K562 (cell line): ENCODE measurements around the gene GAL3ST1. TPM values are rescaled to one million over a fixed set of nuclear protein-coding genes. Genes with fewer than 3 reads are reported as not detected.

Source experiments
- CHD2 ChIP-seq: IDR thresholded peaks from 2 replicates; pipeline ENCODE4 v1.6.1; 2011; ENCODE audit warnings: low read depth, low read length
- PHB ChIP-seq: fragments of 250-450 bp; sonication (Bioruptor Pico); IDR thresholded peaks from 2 replicates; pipeline ENCODE4 v1.5.0; 2021
- POLR2G ChIP-seq: fragments of 200-400 bp; formaldehyde crosslinking; IDR thresholded peaks from 2 replicates; pipeline ENCODE4 v1.6.1; 2017; ENCODE audit warnings: low read depth, mild to moderate bottlenecking, antibody characterized with exemption, low read length, moderate library complexity
- SMAD2 ChIP-seq: fragments of 150-350 bp; IDR thresholded peaks from 2 replicates; pipeline ENCODE4 v1.6.1; 2014; ENCODE audit warnings: low read depth, mild to moderate bottlenecking, low read length
- USF1 ChIP-seq: sonication (generic); formaldehyde crosslinking; IDR thresholded peaks from 2 replicates; pipeline ENCODE4 v1.9.0; 2022; ENCODE audit warnings: mild to moderate bottlenecking, missing genetic modification reagents
- ZNF696 ChIP-seq: fragments of 250-450 bp; sonication (Bioruptor Pico); conservative IDR thresholded peaks from 2 replicates; pipeline ENCODE4 v1.4.0; 2020; ENCODE audit warnings: mild to moderate bottlenecking, moderate library complexity
- polyA plus RNA-seq, 8 experiments: library from polyadenylated mRNA; depleted of rRNA in 4 of 8; stranded (reverse) in 5 of 8; unstranded in 3 of 8; fragments of >200 nt; fragmentation: Nextera tagmentation in 2 of 8; fragmentation: Illumina TruSeq in 1 of 8; extraction: Ambion mirVana in 2 of 8; extraction: Trizol in 1 of 8; gene quantifications; 2 replicates each; pipeline versions ENCODE4 v1.2.1 to v1.2.3, GENCODE V29; 2011 to 2014; ENCODE audit warnings: inconsistent platforms in 1 of 8, missing spikeins in 1 of 8
- total RNA-seq, 7 experiments: library from RNA; depleted of rRNA in 6 of 7; stranded (reverse); fragments of >200 nt in 6 of 7; fragmentation: Illumina TruSeq in 2 of 7; extraction: Trizol in 2 of 7; gene quantifications; 2 replicates each; pipeline versions ENCODE4 v1.2.1 to v1.2.3, GENCODE V29; 2011 to 2021; ENCODE audit warnings: low replicate concordance in 1 of 7
- TF ChIP-seq, protein P1 (sequence below): fragments of 450-650 bp; IDR thresholded peaks from 2 replicates; pipeline ENCODE4 v1.6.1; 2016; ENCODE audit warnings: mild to moderate bottlenecking, moderate library complexity
- TF ChIP-seq, protein P2 (sequence below): fragments of 450-650 bp; IDR thresholded peaks from 2 replicates; pipeline ENCODE4 v1.6.1; 2018; ENCODE audit warnings: mild to moderate bottlenecking, low read depth; ENCODE audit not compliant: partially characterized antibody
- TF ChIP-seq, protein P3 (sequence below), 2 experiments: fragments of 450-650 bp in 1 of 2; IDR thresholded peaks; 2 replicates each; pipeline ENCODE4 v1.6.1; 2011 to 2017; ENCODE audit warnings: low read depth in 2 of 2, antibody characterized with exemption in 1 of 2, borderline replicate concordance in 1 of 2, low read length in 1 of 2, mild to moderate bottlenecking in 1 of 2, mixed read lengths in 1 of 2; ENCODE audit not compliant: control insufficient read depth in 1 of 2

The GAL3ST1 gene
- total and polyA plus RNA-seq, 9 of the 15 experiments (the other 6 are each of a cell fraction or from before 2014, with no cell fraction given): 0.03 to 1.9 (median 0.33) TPM; not detected in 1

GRCh38 chr22:30591588-30592359 is 17.3 kb upstream of the GAL3ST1 start, which contains the start of gene PES1 (continued):
- TF ChIP-seq, protein P1, sequence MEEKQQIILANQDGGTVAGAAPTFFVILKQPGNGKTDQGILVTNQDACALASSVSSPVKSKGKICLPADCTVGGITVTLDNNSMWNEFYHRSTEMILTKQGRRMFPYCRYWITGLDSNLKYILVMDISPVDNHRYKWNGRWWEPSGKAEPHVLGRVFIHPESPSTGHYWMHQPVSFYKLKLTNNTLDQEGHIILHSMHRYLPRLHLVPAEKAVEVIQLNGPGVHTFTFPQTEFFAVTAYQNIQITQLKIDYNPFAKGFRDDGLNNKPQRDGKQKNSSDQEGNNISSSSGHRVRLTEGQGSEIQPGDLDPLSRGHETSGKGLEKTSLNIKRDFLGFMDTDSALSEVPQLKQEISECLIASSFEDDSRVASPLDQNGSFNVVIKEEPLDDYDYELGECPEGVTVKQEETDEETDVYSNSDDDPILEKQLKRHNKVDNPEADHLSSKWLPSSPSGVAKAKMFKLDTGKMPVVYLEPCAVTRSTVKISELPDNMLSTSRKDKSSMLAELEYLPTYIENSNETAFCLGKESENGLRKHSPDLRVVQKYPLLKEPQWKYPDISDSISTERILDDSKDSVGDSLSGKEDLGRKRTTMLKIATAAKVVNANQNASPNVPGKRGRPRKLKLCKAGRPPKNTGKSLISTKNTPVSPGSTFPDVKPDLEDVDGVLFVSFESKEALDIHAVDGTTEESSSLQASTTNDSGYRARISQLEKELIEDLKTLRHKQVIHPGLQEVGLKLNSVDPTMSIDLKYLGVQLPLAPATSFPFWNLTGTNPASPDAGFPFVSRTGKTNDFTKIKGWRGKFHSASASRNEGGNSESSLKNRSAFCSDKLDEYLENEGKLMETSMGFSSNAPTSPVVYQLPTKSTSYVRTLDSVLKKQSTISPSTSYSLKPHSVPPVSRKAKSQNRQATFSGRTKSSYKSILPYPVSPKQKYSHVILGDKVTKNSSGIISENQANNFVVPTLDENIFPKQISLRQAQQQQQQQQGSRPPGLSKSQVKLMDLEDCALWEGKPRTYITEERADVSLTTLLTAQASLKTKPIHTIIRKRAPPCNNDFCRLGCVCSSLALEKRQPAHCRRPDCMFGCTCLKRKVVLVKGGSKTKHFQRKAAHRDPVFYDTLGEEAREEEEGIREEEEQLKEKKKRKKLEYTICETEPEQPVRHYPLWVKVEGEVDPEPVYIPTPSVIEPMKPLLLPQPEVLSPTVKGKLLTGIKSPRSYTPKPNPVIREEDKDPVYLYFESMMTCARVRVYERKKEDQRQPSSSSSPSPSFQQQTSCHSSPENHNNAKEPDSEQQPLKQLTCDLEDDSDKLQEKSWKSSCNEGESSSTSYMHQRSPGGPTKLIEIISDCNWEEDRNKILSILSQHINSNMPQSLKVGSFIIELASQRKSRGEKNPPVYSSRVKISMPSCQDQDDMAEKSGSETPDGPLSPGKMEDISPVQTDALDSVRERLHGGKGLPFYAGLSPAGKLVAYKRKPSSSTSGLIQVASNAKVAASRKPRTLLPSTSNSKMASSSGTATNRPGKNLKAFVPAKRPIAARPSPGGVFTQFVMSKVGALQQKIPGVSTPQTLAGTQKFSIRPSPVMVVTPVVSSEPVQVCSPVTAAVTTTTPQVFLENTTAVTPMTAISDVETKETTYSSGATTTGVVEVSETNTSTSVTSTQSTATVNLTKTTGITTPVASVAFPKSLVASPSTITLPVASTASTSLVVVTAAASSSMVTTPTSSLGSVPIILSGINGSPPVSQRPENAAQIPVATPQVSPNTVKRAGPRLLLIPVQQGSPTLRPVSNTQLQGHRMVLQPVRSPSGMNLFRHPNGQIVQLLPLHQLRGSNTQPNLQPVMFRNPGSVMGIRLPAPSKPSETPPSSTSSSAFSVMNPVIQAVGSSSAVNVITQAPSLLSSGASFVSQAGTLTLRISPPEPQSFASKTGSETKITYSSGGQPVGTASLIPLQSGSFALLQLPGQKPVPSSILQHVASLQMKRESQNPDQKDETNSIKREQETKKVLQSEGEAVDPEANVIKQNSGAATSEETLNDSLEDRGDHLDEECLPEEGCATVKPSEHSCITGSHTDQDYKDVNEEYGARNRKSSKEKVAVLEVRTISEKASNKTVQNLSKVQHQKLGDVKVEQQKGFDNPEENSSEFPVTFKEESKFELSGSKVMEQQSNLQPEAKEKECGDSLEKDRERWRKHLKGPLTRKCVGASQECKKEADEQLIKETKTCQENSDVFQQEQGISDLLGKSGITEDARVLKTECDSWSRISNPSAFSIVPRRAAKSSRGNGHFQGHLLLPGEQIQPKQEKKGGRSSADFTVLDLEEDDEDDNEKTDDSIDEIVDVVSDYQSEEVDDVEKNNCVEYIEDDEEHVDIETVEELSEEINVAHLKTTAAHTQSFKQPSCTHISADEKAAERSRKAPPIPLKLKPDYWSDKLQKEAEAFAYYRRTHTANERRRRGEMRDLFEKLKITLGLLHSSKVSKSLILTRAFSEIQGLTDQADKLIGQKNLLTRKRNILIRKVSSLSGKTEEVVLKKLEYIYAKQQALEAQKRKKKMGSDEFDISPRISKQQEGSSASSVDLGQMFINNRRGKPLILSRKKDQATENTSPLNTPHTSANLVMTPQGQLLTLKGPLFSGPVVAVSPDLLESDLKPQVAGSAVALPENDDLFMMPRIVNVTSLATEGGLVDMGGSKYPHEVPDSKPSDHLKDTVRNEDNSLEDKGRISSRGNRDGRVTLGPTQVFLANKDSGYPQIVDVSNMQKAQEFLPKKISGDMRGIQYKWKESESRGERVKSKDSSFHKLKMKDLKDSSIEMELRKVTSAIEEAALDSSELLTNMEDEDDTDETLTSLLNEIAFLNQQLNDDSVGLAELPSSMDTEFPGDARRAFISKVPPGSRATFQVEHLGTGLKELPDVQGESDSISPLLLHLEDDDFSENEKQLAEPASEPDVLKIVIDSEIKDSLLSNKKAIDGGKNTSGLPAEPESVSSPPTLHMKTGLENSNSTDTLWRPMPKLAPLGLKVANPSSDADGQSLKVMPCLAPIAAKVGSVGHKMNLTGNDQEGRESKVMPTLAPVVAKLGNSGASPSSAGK: no peak
- TF ChIP-seq USF1: peak; percentile 84
- TF ChIP-seq CHD2: no peak
- TF ChIP-seq, protein P2, sequence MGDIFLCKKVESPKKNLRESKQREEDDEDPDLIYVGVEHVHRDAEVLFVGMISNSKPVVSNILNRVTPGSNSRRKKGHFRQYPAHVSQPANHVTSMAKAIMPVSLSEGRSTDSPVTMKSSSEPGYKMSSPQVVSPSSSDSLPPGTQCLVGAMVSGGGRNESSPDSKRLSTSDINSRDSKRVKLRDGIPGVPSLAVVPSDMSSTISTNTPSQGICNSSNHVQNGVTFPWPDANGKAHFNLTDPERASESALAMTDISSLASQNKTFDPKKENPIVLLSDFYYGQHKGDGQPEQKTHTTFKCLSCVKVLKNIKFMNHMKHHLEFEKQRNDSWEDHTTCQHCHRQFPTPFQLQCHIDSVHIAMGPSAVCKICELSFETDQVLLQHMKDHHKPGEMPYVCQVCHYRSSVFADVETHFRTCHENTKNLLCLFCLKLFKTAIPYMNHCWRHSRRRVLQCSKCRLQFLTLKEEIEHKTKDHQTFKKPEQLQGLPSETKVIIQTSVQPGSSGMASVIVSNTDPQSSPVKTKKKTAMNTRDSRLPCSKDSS: no peak
- TF ChIP-seq POLR2G: peak; percentile 80
- TF ChIP-seq, protein P3, sequence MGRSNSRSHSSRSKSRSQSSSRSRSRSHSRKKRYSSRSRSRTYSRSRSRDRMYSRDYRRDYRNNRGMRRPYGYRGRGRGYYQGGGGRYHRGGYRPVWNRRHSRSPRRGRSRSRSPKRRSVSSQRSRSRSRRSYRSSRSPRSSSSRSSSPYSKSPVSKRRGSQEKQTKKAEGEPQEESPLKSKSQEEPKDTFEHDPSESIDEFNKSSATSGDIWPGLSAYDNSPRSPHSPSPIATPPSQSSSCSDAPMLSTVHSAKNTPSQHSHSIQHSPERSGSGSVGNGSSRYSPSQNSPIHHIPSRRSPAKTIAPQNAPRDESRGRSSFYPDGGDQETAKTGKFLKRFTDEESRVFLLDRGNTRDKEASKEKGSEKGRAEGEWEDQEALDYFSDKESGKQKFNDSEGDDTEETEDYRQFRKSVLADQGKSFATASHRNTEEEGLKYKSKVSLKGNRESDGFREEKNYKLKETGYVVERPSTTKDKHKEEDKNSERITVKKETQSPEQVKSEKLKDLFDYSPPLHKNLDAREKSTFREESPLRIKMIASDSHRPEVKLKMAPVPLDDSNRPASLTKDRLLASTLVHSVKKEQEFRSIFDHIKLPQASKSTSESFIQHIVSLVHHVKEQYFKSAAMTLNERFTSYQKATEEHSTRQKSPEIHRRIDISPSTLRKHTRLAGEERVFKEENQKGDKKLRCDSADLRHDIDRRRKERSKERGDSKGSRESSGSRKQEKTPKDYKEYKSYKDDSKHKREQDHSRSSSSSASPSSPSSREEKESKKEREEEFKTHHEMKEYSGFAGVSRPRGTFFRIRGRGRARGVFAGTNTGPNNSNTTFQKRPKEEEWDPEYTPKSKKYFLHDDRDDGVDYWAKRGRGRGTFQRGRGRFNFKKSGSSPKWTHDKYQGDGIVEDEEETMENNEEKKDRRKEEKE (IDR thresholded peaks at IDR 0.05; ENCODE audit: borderline replicate concordance in 1 of 2, control insufficient read depth in 1 of 2, low read depth in 2 of 2, low read length in 1 of 2): 0 out of 4 replicates have a peak, but pooled peaks of 1 of the 2 experiments have one; percentile 30
- no peak for TF ChIP-seq ZNF696 (CRISPR knock-in tag)
- TF ChIP-seq PHB (CRISPR knock-in tag): no peak
- no peak for TF ChIP-seq SMAD2
